ENCODE measurements around the gene LNPEP.

LNPEP gene

DNA sequence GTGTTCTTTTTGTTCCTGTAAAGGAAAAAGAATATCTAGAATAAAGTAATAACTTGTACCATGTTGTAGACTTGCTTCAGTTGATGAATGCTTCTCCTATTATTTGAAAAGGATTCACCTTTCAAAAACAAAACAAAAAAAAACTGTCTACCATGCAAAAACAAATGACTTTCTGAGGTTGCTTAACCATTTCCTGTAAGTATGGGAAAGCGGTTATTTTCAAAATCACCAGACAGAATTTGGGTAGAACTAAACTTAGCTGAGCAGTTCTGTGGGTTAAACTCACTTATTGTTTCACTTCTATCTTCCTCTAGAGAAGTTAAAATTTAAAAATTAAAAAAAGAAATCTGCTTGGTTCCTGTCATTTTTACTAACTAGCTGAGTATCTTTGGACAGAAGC, 25.2 kb downstream of the LNPEP start:
- no peak for DNase-seq (ENCODE audit: low read depth)

GRCh38 chr5:96962540-96962991, 26.7 kb downstream of the LNPEP start:
- no peak for DNase-seq (ENCODE audit: low read depth)

GRCh38 chr5:96963267-96963666, 27.4 kb downstream of the LNPEP start:
- DNase-seq (ENCODE audit: low read depth): no peak

- no peak for DNase-seq (ENCODE audit: low read depth)
These were observed 30.9 kb downstream of the LNPEP start for GRCh38 chr5:96966801-96967200.

- DNase-seq (ENCODE audit: low read depth): no peak
These were observed 31.5 kb downstream of the LNPEP start for GRCh38 chr5:96967400-96967799.

DNA sequence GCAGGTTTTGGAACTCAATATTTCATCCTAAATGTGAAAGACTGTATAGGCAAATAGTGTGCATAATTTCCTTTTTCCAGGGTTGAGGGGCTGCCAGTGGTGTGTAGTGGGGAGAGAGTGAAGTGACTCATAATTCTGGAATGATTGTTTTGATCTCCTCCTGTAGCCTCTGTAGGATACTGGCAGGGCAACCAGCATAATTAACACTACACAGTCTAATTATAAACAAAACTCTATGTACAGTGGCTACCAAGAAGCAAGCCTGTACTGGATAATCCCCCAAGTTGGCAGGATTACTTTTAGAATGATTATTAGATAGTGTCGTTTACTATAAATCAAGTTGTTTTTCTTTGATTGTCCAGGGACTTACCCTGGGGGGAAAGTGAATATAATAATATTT, 32.2 kb downstream of the LNPEP start:
- DNase-seq (ENCODE audit: low read depth): no peak

DNA sequence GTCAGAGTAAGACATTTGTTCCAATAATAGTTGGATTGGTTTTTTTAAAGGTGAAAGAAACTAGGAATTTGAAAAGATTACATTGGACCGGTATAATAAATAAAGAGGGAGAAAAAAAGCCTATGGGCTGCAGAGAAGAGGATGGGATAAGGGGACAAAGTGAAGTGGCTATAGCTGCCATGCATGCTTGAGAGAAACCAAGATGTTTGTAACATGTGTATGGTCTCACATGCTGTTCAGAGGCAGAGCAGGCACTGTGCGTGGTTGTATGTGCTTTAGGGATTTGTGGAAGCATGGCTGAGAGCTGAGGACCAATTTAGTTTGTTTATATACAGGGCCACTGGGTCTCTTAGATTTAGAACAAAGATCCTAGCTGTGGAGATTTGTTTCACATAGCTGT, 32.7 kb downstream of the LNPEP start:
- DNase-seq (ENCODE audit: low read depth): no peak

GRCh38 chr5:96969366-96969765, 33.5 kb downstream of the LNPEP start:
- no peak for DNase-seq (ENCODE audit: low read depth)

DNA sequence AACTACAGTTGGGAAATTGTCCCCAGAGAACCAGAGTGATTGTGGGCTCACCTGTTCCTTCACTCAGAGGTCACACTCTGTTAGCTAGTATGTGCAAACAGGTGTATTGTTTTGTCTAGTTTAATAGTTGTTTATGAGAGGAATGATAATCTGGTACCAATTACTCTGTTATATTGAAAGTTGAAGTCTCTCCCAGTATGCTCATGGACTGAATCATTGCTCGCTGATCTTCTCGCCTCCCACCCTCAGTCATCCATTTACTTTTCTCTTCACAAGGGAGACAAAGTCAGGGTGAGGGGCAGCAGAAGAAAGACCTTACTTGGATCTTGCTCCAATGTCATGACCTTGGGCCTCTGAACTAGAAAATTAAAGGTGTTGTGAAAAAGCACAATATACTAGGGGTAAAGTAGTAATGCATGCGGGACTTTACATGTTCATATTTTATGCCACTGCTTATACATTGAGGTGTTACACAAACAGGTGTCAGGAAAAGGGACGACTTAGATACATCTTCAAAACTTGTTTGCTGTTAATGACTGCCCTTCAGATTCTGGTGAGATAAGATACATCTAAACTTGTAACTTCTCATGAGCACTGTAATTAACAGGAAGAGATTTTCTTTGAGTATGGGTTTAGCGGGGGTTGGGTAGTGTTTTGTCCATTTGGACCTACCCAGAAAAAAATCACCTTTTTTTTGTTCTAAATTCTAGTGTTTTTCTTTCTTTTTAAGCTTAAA, 36.9 kb downstream of the LNPEP start:
- DNase-seq (ENCODE audit: low read depth): no peak

DNA sequence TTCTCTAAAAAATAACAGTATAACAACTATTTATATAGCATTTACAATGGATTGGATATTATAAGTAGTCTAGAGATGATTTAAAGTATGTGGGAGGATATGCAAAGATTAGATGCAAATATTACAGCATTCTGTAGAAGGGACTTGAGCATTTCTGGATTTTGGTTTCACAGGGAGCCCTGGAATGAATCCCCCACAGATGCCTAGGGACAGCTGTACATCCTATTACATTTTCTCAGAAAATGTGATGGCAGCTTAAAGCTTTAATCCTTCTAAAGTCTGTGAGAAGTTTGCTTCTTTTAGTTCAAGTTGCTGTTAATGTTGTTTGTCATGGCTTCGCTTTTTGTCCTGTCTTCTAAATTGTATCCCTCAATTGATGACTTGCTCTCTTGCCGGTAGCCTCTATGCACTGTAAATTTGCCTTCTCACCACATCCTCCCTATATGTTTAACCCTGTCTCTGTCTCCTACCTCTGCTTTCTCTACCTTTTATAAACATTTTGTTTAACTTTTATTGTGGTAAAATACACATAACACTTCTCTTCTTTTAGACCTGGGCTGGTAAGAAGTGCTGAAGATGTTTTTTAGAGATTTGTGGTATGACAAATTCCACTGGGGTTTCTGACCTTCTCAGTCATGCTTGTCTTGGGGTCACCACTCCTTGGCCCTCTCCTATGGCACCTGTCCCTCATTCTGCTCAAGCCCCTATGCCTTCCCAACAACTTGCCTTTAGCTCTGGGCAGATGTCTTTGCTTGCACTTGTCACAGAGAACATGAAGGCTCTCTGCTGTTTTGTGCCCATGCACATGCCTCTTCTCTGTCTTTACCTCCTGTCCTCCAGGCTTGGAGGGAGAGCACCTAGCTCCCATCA, 37.9 kb downstream of the LNPEP start:
- no peak for DNase-seq (ENCODE audit: low read depth)

DNA sequence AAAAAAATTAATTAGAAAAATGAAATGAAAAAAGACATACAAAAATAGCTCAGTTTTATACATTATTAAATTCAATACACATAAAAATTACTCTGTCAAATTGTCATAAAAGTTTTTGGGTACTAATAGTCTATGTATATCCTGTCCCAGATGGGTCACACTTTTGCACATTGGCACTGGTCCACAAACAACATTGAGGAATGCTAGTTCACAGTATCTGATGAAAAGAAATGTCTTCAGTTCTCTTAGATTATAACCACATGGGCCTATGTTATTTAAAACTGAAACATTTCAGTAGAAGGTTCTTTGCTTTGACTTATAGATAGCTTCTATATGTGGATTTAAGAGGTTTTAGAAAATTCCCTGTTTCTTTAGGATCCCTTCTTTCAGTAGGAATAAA, 39.8 kb downstream of the LNPEP start:
- DNase-seq (ENCODE audit: low read depth): no peak

DNA sequence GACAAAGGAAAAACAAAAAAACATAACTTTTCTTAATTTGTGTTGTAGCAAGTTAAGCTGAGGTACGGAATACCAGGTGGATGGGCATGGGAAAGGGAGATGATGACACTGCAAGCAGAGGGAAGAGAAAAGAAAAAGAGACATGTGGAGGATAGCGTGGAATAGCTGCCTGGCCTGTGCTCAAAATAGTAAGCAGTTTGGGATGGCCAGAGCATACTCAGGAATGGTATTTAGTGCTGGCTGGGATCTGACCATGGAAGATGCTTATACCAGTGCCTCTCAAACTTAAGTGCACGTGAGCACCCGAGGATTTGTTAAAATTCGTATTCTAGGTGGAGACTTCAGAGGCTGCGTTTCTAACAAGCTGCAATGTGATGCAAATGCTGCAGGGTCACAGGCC, 41.3 kb downstream of the LNPEP start:
- no peak for DNase-seq (ENCODE audit: low read depth)

DNA sequence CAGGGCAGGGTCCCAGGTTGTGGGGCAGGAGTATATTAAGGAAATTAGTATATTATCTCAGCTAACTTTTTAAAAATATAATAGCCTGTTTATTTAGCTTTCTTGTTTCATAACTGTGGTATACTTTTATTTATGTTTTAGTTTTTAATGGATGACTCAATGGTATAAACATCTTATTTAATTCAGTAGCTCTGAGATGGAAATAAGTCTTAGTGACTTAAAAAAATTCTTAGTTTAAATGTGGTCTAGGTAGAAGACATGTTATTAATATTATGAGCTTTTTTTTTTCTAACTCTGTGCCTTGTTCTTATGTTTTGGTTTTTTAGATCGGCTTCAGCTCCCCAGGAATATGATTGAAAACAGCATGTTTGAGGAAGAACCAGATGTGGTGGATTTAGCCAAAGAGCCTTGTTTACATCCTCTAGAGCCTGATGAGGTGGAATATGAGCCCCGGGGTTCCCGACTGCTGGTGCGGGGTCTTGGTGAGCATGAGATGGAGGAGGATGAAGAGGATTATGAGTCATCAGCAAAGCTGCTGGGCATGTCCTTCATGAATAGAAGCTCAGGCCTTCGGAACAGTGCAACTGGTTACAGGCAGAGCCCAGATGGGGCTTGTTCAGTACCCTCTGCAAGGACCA, 43.1 kb downstream of the LNPEP start:
- DNase-seq (ENCODE audit: low read depth): no peak

GRCh38 chr5:96984506-96985192, 48.8 kb downstream of the LNPEP start:
- DNase-seq (ENCODE audit: low read depth): no peak

- no peak for DNase-seq (ENCODE audit: low read depth)
These were observed 50.6 kb downstream of the LNPEP start for GRCh38 chr5:96986450-96986849.

DNA sequence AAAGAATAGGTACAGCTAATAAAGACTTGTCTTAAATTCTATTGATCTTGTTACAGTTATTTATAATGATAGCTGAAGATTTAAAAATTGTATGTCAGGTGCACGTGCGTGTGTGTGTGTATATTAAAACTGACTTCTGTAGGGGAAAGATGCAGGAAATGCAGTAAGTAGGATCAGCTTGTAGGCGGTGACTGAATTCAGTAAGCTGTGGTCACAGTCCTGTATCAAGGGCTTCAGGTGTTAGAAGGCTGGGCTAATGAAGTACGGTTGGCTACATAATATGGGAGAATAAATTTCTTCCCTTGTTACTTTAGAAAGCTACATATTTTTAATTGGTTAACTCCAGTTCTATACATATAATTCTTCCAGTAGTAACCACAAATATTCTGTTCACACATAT, 54.2 kb downstream of the LNPEP start:
- DNase-seq (ENCODE audit: low read depth): no peak

- DNase-seq (ENCODE audit: low read depth): no peak
These were observed 55.8 kb downstream of the LNPEP start for GRCh38 chr5:96991708-96992107.

DNA sequence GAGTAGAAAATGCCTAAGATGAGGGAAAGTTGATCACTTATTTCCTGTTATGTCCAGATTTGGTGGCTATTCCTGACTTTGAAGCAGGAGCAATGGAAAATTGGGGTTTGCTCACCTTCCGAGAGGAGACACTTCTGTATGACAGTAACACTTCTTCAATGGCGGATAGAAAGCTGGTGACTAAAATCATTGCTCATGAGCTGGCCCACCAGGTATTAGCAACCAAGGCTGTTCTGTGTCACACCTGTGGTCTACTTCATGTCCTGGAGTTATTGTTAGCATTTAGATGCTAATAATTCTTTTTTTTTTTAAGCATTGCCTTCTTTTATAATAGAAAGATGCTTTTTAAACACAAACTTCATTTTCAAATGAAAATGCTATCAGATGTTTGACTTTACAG, 57.9 kb downstream of the LNPEP start:
- no peak for DNase-seq (ENCODE audit: low read depth)

DNA sequence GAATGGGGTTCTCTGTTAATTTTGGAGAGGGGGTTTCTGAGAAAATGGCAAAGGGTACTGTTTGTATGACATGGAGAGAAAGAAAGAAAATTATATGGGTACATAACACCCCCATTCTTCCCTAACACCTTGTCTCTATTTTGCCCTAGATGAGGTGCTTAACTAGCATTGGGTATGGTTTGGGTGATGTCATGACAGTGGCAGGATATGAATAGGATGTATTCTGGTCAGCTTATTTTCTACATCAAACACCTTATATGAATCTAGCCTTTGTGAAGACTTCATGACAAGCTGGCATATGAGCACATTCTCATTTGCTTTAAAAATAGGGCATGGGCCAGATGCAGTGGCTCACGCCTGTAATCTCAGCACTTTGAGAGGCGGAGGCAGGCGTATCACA, 58.6 kb downstream of the LNPEP start:
- DNase-seq (ENCODE audit: low read depth): no peak

DNA sequence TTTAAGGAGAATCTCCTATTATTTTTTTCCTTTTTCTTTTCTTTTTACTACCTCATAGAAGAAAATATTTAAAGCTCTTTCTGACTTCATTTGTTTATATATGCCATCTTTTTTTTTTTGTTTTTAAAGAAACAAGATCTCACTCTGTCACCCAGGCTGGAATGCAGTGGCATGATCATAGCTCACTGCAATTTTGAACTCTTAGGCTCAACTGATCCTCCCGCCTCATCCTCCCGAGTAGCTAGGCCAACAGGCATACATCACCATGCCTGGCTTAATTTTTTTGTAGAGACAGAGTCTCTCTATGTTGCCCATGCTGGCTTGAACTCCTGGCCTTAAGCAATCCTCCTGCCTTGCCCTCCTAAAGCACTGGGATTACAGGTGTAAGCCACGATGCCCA, 59.5 kb downstream of the LNPEP start:
- no peak for DNase-seq (ENCODE audit: low read depth)

GRCh38 chr5:96997265-96997859, 61.5 kb downstream of the LNPEP start:
- no peak for DNase-seq (ENCODE audit: low read depth)

GRCh38 chr5:96999856-97000255, 64.0 kb downstream of the LNPEP start:
- no peak for DNase-seq (ENCODE audit: low read depth)

Data from stimulated activated CD8-positive, alpha-beta memory T cell treated with anti-CD3 and anti-CD28 coated beads, Interleukin-12 subunit alpha, Interleukin-12 subunit beta, amount 100 ng/mL, for 1 hour (primary cell).